ENCODE measurements around the gene ANKRD13B. TPM values are rescaled to one million over a fixed set of nuclear protein-coding genes. Genes with fewer than 3 reads are reported as not detected.

ANKRD13B gene
- total and polyA plus RNA-seq, 9 donors = 3.6 to 23.4 (median 12.0) TPM

DNA sequence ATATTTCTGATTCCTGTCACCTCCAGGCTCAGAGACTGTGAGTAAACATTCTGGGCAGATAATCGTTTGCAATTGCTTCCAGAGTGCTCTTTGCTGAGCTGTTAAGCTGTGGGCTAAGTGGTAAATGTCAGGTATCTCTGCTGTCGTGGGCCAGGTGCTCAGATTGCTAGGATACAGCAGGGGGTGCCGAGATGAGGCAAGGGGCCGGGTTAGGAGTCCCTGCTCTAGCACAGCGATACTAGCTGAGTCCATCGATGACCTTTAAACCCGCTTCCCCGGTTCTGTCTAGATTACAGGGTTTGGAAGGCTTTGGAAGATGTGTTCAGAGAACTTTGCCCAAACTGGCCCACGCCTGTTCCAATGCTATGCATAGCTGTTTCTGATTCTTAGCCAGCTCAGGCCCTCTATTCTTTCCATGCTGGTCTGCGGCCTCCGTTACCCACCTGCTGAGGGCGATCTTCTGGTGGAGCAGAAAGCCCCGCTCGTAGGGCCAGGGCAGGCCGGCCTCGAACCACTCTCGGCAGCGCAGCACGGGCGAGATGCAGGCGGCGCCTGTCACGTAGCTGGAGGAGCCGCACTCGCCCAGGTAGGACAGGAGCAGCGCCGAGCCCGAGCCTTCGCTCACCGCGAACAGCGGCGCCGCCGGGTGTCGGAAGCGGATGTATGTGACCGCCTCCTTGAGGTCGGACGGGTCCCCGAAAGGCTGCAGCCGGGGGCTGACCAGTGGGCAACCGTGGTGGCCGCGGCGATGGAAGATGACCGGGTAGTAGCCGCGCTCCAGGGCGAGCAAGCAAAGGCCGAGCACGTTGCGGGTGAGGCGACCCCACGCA is 27.1 kb upstream of the ANKRD13B start:
- TF ChIP-seq, protein P1, sequence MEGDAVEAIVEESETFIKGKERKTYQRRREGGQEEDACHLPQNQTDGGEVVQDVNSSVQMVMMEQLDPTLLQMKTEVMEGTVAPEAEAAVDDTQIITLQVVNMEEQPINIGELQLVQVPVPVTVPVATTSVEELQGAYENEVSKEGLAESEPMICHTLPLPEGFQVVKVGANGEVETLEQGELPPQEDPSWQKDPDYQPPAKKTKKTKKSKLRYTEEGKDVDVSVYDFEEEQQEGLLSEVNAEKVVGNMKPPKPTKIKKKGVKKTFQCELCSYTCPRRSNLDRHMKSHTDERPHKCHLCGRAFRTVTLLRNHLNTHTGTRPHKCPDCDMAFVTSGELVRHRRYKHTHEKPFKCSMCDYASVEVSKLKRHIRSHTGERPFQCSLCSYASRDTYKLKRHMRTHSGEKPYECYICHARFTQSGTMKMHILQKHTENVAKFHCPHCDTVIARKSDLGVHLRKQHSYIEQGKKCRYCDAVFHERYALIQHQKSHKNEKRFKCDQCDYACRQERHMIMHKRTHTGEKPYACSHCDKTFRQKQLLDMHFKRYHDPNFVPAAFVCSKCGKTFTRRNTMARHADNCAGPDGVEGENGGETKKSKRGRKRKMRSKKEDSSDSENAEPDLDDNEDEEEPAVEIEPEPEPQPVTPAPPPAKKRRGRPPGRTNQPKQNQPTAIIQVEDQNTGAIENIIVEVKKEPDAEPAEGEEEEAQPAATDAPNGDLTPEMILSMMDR (IDR thresholded peaks at IDR 0.05) = no peak
- TF ChIP-seq POLR2A (IDR thresholded peaks at IDR 0.05) = no peak
- no peak for TF ChIP-seq EP300 (IDR thresholded peaks at IDR 0.05)

DNA sequence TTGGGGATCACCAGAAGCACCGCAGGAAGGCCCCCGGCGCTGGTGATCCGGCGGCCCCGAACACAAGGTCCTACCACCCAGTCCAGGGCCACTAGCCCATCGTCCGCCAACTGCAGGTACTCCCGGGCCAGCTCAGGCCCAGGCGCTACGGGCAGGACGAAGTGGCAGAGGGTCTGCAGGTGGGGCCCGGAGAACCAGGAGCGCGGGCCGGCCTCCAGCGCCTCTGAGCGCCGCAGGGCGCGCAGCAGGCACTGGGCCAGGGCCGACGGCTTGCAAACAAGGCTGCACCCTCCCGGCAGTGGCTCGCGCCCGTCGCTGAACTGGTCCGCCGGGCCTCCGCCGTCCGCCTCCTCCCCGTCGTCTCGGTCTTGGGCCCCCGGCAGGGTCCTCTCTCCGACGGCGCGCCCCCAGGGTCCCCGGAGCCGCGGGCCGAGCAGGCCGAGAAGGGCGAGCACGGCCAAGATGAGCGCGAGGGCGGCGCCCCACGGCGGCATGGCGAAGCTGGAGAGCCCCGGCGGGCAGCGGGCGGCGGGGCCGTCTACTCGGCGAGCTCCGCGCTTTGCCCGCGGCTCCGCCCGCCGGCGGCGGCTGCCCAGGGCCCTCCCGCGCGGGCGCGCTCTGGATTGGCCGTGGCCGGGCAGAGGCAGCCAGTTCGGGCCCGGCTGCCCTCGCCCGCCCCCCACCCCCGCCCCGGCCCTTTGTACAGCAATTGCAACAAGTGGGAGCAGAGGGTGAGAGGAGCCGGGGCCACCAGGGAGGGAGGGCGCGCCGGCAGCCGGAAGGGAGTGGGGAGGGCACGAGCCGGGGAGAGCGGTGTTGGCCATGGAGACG is 26.2 kb upstream of the ANKRD13B start, which contains the start of gene ABHD15:
ABHD15 (minus strand) TSS at position 565 of the 831 bp plus-strand sequence; CDS start at position 494, 71 bp downstream.
- Histone ChIP-seq H3K36me3 (no peaks in the 10 kb centered on the region), H3K27ac (peak within 1 kb of the TSS; percentile 17 to 89), H3K4me1 (ENCODE audit: insufficient read depth) (peaks cover 6% of the 10 kb centered on the region), H3K27me3 (no peaks in the 10 kb centered on the region), H3K4me3 (peak within 1 kb of the TSS; percentile 63), H3K9me3 (no peaks in the 10 kb centered on the region)
- TF ChIP-seq EP300 (IDR thresholded peaks at IDR 0.05) (no peak), POLR2A (IDR thresholded peaks at IDR 0.05) (no peak)
- TF ChIP-seq, protein P1 (IDR thresholded peaks at IDR 0.05) = no peak
- intact Hi-C loops (cut with DNase I) = no loop called here
- peak; percentile 46 to 77 (median 63) for DNase-seq
- WGBS, 3 donors = 2% methylated on average over 46 to 94 of the region's 94 CpGs

More for the DNA sequence above, 27.1 kb upstream of the ANKRD13B start:
- intact Hi-C loops (cut with DNase I) = no loop called here
- Histone ChIP-seq H3K9me3 (no peaks in the 10 kb centered on the region), H3K27ac (no peak overlapping the region), H3K36me3 (no peaks in the 10 kb centered on the region), H3K4me1 (ENCODE audit: insufficient read depth) (peaks cover 6% of the 10 kb centered on the region), H3K4me3 (peak overlapping the region; percentile 63), H3K27me3 (no peaks in the 10 kb centered on the region)
- DNase-seq = peak in 3 of 5 donors; percentile 11 to 44 (median 18)
- 33 to 55% (median 41%) methylated on average over 19 to 55 of the region's 55 CpGs for WGBS, 3 donors

DNA sequence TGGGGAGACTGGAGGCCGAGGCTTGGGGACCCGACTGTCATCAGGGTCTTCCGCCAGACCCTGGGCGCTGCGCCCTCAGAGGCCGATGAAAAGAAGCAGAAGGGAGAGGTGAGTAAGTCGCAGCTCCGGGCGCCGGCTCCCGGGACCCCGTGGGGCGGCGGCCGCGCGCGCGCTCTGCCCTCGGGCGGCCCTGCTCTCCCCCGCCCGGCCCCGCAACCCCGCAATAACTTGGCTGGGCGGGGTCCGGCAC is 25.7 kb upstream of the ANKRD13B start:
- WGBS, 3 donors = 0 to 1% (median 0%) methylated on average over 19 to 27 of the region's 27 CpGs
- Histone ChIP-seq H3K36me3 (no peaks in the 10 kb centered on the region), H3K27me3 (no peaks in the 10 kb centered on the region), H3K4me1 (ENCODE audit: insufficient read depth) (peaks cover 12% of the 10 kb centered on the region), H3K9me3 (no peaks in the 10 kb centered on the region), H3K27ac (peak overlapping the region; percentile 17 to 89), H3K4me3 (peak overlapping the region; percentile 63)
- no peak for TF ChIP-seq EP300 (IDR thresholded peaks at IDR 0.05)
- no peak for TF ChIP-seq POLR2A (IDR thresholded peaks at IDR 0.05)
- TF ChIP-seq, protein P1 (IDR thresholded peaks at IDR 0.05) = no peak
- peak in 1 of 5 donors; percentile 59 for DNase-seq
- intact Hi-C loops (cut with DNase I) = no loop called here

DNA sequence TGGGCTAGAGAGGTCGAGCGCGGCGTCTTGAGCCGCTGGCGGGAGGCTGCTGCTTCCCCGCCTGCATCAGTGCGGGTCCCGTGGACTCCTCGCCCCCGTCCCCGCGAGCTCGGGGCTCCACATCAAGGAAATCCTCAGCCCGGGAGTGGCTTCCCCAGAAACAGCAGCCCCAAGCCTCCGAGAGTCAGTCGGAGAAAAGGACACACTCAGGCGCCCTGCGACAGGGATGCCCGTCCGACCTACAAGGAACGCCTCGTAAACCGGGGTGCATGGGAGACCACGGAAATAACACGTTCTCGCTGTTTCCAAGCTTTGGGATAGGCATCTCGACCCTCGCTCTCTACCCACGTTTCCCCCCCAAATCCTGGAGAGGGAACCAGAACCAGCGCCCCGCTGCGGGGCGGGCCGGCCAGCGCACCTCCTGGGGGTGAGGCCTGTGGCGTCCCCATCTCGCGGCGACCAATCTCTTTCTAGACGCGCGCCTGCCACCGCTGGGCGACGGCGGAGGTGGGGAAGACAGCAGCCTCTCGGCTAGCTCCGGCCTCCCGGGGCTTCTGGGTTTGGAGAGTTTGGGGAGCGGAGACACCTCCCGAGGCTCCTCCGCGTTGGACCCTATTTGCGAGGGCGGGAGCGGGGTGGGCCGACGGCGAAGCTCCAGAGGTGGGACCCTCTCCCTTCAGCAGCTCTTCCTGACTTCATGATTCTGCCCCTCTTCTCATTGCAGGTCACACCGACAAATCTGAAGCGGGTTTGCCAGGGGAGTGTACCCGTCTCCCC is 25.2 kb upstream of the ANKRD13B start:
- WGBS, 3 donors = 0 to 1% (median 1%) methylated on average over 53 to 63 of the region's 63 CpGs
- intact Hi-C loops (cut with DNase I) = no loop called here
- peaks cover 14% of the 10 kb centered on the region for H3K4me1 ChIP-seq (ENCODE audit: insufficient read depth)
- H3K36me3 ChIP-seq = no peaks in the 10 kb centered on the region
- TF ChIP-seq, protein P1 (IDR thresholded peaks at IDR 0.05) = peak in 1 of 3 donors; percentile 27
- TF ChIP-seq POLR2A (IDR thresholded peaks at IDR 0.05) = no peak
- no peaks in the 10 kb centered on the region for H3K27me3 ChIP-seq
- H3K27ac ChIP-seq = peak overlapping the region; percentile 17 to 89
- DNase-seq = peak; percentile 50 to 66 (median 56)
- H3K9me3 ChIP-seq = no peaks in the 10 kb centered on the region
- H3K4me3 ChIP-seq = peak overlapping the region; percentile 63
